Thyroid gland (tissue), 4 donors: ENCODE data around the gene THBS1.

Experiments used
- POLR2A ChIP-seq, 2 donors: fragments of 450-650 bp; IDR thresholded peaks; one replicate each; pipeline ENCODE4 v1.6.1; 2017; ENCODE audit warnings: antibody characterized with exemption in 2 of 2, mild to moderate bottlenecking in 2 of 2, moderate library complexity in 1 of 2
- TF ChIP-seq, protein P1 (sequence below), 6 experiments: fragments of 200-600 bp in 3 of 6; fragments of 450-650 bp in 3 of 6; sonication (generic) in 3 of 6; IDR thresholded peaks; one replicate each; pipeline ENCODE4 v1.5.1; 2016 to 2019; ENCODE audit warnings: antibody characterized with exemption in 6 of 6, mild to moderate bottlenecking in 2 of 6, inconsistent platforms in 1 of 6, moderate library complexity in 1 of 6

DNA sequence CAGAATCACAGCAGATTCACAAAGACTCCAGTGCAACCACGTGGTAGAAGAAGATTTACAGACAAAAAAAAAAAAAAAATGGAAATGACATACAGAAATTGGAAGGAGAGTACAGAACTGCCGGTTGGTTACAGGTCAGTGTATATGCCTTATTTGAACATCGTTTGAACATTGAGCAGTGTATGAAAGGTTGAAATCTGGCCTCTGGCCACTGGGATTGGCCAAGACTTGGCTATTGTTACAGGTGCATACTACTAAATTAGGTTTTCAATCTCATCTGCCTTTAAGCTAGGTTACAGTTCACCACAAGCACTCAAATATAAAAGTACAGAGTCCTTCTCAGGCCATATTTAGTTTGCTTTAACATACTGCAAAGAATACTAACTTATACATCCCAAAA is 59.8 kb downstream of the THBS1 start:
- TF ChIP-seq, protein P1, sequence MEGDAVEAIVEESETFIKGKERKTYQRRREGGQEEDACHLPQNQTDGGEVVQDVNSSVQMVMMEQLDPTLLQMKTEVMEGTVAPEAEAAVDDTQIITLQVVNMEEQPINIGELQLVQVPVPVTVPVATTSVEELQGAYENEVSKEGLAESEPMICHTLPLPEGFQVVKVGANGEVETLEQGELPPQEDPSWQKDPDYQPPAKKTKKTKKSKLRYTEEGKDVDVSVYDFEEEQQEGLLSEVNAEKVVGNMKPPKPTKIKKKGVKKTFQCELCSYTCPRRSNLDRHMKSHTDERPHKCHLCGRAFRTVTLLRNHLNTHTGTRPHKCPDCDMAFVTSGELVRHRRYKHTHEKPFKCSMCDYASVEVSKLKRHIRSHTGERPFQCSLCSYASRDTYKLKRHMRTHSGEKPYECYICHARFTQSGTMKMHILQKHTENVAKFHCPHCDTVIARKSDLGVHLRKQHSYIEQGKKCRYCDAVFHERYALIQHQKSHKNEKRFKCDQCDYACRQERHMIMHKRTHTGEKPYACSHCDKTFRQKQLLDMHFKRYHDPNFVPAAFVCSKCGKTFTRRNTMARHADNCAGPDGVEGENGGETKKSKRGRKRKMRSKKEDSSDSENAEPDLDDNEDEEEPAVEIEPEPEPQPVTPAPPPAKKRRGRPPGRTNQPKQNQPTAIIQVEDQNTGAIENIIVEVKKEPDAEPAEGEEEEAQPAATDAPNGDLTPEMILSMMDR (IDR thresholded peaks at IDR 0.05): no peak
- TF ChIP-seq POLR2A (IDR thresholded peaks at IDR 0.05): no peak
